HepG2 (cell line): ENCODE data around the gene NAGS. TPM values are rescaled to one million over a fixed set of nuclear protein-coding genes. Genes with fewer than 3 reads are reported as not detected.

Source experiments
- ARNT ChIP-seq: fragments of 450-650 bp; IDR thresholded peaks from 2 replicates; pipeline ENCODE4 v1.6.1; 2017
- HDAC1 ChIP-seq: sonication (generic); formaldehyde crosslinking; IDR thresholded peaks from 2 replicates; pipeline ENCODE4 v1.5.1; 2020; ENCODE audit warnings: mild to moderate bottlenecking, missing genetic modification reagents
- HES4 ChIP-seq: sonication (generic); formaldehyde crosslinking; IDR thresholded peaks from 2 replicates; pipeline ENCODE4 v1.9.0; 2021; ENCODE audit warnings: mild to moderate bottlenecking, missing genetic modification reagents, borderline replicate concordance
- SKI ChIP-seq: fragments of 450-650 bp; IDR thresholded peaks from one replicate; pipeline ENCODE4 v1.6.1; 2018; ENCODE audit warnings: mild to moderate bottlenecking; ENCODE audit not compliant: partially characterized antibody
- ZFAT ChIP-seq: sonication (generic); formaldehyde crosslinking; conservative IDR thresholded peaks from 2 replicates; pipeline ENCODE4 v1.8.1; 2023; ENCODE audit warnings: missing genetic modification reagents, inconsistent platforms
- ZNF235 ChIP-seq: sonication (generic); formaldehyde crosslinking; IDR thresholded peaks from 2 replicates; pipeline ENCODE4 v1.8.1; 2023; ENCODE audit warnings: mild to moderate bottlenecking, missing genetic modification reagents, borderline replicate concordance
- ZNF33A ChIP-seq: sonication (generic); formaldehyde crosslinking; IDR thresholded peaks from 2 replicates; pipeline ENCODE4 v1.5.1; 2020; ENCODE audit warnings: missing genetic modification reagents, mild to moderate bottlenecking, moderate library complexity, borderline replicate concordance
- ZNF383 ChIP-seq: sonication (generic); formaldehyde crosslinking; IDR thresholded peaks from 2 replicates; pipeline ENCODE4 v1.4.0; 2020; ENCODE audit warnings: missing genetic modification reagents, mild to moderate bottlenecking, borderline replicate concordance
- ZNF496 ChIP-seq: sonication (generic); formaldehyde crosslinking; IDR thresholded peaks from 2 replicates; pipeline ENCODE4 v1.8.1; 2023; ENCODE audit warnings: mild to moderate bottlenecking, moderate library complexity, missing genetic modification reagents; ENCODE audit not compliant: insufficient replicate concordance
- polyA plus RNA-seq, 8 experiments: library from polyadenylated mRNA; depleted of rRNA in 3 of 8; stranded (reverse) in 7 of 8; unstranded in 1 of 8; fragments of >200 nt; fragmentation: Illumina TruSeq in 4 of 8; extraction: Trizol in 4 of 8; gene quantifications; 2 replicates each; pipeline versions ENCODE4 v1.2.1 to v1.2.3, GENCODE V29; 2011 to 2016; ENCODE audit warnings: low read depth in 4 of 8, missing spikeins in 1 of 8, mixed read lengths in 1 of 8; ENCODE audit not compliant: insufficient read depth in 1 of 8
- total RNA-seq, 5 experiments: library from RNA; depleted of rRNA; stranded (reverse); fragments of >200 nt; fragmentation: Illumina TruSeq; extraction: Trizol; gene quantifications; 2 replicates each; pipeline ENCODE4 v1.2.3, GENCODE V29; 2016; ENCODE audit warnings: low read depth in 1 of 5
- TF ChIP-seq, protein P1 (sequence below): sonication (generic); formaldehyde crosslinking; IDR thresholded peaks from 2 replicates; pipeline ENCODE4 v1.8.0; 2023; ENCODE audit warnings: mild to moderate bottlenecking, missing genetic modification reagents
- TF ChIP-seq, protein P2 (sequence below): sonication (generic); formaldehyde crosslinking; conservative IDR thresholded peaks from 2 replicates; pipeline ENCODE4 v1.8.0; 2022; ENCODE audit warnings: missing genetic modification reagents
- TF ChIP-seq, protein P3 (sequence below): sonication (generic); formaldehyde crosslinking; IDR thresholded peaks from 2 replicates; pipeline ENCODE4 v1.4.0; 2020; ENCODE audit warnings: mild to moderate bottlenecking, missing genetic modification reagents, borderline replicate concordance
- TF ChIP-seq, protein P4 (sequence below): sonication (generic); formaldehyde crosslinking; IDR thresholded peaks from 2 replicates; pipeline ENCODE4 v1.4.0; 2020; ENCODE audit warnings: missing genetic modification reagents, borderline replicate concordance
- TF ChIP-seq, protein P5 (sequence below): sonication (generic); formaldehyde crosslinking; IDR thresholded peaks from 2 replicates; pipeline ENCODE4 v1.8.0; 2022; ENCODE audit warnings: mild to moderate bottlenecking, missing genetic modification reagents, moderate library complexity
- TF ChIP-seq, protein P6 (sequence below): IDR thresholded peaks from 2 replicates; pipeline ENCODE4 v1.6.1; 2016; ENCODE audit warnings: low read depth

The NAGS gene
- total and polyA plus RNA-seq, 2 of the 13 experiments (the other 11 are each of a cell fraction or from before 2014, with no cell fraction given) = 4.3 to 5.1 TPM

DNA sequence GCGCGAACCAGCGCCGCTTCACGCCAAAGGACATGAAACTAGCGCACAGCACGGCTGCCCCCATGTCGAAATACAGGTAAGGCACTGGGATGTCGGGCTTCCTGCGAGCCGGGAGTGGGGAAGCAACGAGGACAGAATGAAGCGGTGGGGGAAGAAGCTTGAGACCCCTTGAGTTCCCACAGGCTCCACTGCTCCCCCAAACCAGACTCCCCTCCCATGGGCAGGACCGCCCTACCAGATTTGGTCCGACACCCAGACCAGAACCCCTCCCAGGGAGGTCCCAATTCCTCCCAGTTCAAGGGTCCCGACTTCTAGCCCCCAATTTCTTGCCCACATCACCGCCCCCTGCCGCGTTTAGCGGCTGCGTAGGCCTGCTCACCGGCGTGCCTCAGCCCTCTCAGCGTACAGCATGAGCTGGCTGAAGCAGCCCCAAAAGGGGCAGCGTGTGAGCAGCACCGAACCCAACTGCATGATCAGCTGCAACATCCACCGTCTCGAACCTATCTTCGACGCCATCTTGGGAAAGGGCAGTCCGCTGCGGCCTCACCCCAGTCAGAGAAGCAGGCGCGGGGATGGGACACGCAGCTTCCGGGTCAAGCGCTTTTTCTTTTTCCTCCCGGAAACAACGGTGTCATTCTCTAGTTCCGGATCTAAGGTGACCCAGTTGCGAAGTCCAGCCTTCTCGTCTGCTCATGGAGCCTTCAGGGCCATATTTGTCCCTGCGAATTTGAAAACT, 10.2 kb downstream of the NAGS start, which contains the start of gene TMEM101 (continued):
- TF ChIP-seq, protein P1, sequence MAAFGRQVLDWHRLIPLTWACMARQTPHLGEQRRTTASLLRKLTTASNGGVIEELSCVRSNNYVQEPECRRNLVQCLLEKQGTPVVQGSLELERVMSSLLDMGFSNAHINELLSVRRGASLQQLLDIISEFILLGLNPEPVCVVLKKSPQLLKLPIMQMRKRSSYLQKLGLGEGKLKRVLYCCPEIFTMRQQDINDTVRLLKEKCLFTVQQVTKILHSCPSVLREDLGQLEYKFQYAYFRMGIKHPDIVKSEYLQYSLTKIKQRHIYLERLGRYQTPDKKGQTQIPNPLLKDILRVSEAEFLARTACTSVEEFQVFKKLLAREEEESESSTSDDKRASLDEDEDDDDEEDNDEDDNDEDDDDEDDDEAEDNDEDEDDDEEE = no peak
- TF ChIP-seq ZFAT = no peak
- TF ChIP-seq ZNF496 = no peak
- TF ChIP-seq, protein P2, sequence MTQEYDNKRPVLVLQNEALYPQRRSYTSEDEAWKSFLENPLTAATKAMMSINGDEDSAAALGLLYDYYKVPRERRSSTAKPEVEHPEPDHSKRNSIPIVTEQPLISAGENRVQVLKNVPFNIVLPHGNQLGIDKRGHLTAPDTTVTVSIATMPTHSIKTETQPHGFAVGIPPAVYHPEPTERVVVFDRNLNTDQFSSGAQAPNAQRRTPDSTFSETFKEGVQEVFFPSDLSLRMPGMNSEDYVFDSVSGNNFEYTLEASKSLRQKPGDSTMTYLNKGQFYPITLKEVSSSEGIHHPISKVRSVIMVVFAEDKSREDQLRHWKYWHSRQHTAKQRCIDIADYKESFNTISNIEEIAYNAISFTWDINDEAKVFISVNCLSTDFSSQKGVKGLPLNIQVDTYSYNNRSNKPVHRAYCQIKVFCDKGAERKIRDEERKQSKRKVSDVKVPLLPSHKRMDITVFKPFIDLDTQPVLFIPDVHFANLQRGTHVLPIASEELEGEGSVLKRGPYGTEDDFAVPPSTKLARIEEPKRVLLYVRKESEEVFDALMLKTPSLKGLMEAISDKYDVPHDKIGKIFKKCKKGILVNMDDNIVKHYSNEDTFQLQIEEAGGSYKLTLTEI (CRISPR knock-in tag) = no peak
- TF ChIP-seq, protein P3, sequence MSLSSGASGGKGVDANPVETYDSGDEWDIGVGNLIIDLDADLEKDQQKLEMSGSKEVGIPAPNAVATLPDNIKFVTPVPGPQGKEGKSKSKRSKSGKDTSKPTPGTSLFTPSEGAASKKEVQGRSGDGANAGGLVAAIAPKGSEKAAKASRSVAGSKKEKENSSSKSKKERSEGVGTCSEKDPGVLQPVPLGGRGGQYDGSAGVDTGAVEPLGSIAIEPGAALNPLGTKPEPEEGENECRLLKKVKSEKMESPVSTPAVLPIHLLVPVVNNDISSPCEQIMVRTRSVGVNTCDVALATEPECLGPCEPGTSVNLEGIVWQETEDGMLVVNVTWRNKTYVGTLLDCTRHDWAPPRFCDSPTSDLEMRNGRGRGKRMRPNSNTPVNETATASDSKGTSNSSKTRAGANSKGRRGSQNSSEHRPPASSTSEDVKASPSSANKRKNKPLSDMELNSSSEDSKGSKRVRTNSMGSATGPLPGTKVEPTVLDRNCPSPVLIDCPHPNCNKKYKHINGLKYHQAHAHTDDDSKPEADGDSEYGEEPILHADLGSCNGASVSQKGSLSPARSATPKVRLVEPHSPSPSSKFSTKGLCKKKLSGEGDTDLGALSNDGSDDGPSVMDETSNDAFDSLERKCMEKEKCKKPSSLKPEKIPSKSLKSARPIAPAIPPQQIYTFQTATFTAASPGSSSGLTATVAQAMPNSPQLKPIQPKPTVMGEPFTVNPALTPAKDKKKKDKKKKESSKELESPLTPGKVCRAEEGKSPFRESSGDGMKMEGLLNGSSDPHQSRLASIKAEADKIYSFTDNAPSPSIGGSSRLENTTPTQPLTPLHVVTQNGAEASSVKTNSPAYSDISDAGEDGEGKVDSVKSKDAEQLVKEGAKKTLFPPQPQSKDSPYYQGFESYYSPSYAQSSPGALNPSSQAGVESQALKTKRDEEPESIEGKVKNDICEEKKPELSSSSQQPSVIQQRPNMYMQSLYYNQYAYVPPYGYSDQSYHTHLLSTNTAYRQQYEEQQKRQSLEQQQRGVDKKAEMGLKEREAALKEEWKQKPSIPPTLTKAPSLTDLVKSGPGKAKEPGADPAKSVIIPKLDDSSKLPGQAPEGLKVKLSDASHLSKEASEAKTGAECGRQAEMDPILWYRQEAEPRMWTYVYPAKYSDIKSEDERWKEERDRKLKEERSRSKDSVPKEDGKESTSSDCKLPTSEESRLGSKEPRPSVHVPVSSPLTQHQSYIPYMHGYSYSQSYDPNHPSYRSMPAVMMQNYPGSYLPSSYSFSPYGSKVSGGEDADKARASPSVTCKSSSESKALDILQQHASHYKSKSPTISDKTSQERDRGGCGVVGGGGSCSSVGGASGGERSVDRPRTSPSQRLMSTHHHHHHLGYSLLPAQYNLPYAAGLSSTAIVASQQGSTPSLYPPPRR (CRISPR knock-in tag) = peak; percentile 72
- TF ChIP-seq, protein P4, sequence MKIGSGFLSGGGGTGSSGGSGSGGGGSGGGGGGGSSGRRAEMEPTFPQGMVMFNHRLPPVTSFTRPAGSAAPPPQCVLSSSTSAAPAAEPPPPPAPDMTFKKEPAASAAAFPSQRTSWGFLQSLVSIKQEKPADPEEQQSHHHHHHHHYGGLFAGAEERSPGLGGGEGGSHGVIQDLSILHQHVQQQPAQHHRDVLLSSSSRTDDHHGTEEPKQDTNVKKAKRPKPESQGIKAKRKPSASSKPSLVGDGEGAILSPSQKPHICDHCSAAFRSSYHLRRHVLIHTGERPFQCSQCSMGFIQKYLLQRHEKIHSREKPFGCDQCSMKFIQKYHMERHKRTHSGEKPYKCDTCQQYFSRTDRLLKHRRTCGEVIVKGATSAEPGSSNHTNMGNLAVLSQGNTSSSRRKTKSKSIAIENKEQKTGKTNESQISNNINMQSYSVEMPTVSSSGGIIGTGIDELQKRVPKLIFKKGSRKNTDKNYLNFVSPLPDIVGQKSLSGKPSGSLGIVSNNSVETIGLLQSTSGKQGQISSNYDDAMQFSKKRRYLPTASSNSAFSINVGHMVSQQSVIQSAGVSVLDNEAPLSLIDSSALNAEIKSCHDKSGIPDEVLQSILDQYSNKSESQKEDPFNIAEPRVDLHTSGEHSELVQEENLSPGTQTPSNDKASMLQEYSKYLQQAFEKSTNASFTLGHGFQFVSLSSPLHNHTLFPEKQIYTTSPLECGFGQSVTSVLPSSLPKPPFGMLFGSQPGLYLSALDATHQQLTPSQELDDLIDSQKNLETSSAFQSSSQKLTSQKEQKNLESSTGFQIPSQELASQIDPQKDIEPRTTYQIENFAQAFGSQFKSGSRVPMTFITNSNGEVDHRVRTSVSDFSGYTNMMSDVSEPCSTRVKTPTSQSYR (CRISPR knock-in tag) = peak; percentile 72; the same call in 1 of the 2 replicates
- TF ChIP-seq, protein P5, sequence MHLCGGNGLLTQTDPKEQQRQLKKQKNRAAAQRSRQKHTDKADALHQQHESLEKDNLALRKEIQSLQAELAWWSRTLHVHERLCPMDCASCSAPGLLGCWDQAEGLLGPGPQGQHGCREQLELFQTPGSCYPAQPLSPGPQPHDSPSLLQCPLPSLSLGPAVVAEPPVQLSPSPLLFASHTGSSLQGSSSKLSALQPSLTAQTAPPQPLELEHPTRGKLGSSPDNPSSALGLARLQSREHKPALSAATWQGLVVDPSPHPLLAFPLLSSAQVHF (CRISPR knock-in tag) = no peak
- TF ChIP-seq, protein P6, sequence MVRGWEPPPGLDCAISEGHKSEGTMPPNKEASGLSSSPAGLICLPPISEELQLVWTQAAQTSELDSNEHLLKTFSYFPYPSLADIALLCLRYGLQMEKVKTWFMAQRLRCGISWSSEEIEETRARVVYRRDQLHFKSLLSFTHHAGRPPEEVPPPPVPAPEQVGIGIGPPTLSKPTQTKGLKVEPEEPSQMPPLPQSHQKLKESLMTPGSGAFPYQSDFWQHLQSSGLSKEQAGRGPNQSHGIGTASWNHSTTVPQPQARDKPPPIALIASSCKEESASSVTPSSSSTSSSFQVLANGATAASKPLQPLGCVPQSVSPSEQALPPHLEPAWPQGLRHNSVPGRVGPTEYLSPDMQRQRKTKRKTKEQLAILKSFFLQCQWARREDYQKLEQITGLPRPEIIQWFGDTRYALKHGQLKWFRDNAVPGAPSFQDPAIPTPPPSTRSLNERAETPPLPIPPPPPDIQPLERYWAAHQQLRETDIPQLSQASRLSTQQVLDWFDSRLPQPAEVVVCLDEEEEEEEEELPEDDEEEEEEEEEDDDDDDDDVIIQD (CRISPR knock-in tag) = peak; percentile 73; the same call in 1 of the 2 replicates
- TF ChIP-seq HES4 (CRISPR knock-in tag) = no peak; the same call in 1 of the 2 replicates
- TF ChIP-seq ZNF383 (CRISPR knock-in tag) = peak; percentile 73; the same call in 1 of the 2 replicates
- TF ChIP-seq ARNT = no peak
- peak; percentile 63 for TF ChIP-seq SKI
- TF ChIP-seq HDAC1 (CRISPR knock-in tag) = peak; percentile 97
- peak; percentile 96 for TF ChIP-seq ZNF235 (CRISPR knock-in tag)
- TF ChIP-seq ZNF33A (CRISPR knock-in tag) = 0 out of 2 replicates have a peak, but pooled peaks have one; percentile 62
